ENCODE data around the gene TRIM62. TPM values are rescaled to one million over a fixed set of nuclear protein-coding genes. Genes with fewer than 3 reads are reported as not detected.
"Not testable (repeated sequence)": the region's sequence is repeated elsewhere in the genome, so short reads cannot be mapped to it uniquely, and the experiment has no call there.

Gene TRIM62
- polyA plus RNA-seq, 3 donors, result 7.0 to 9.5 (median 7.7) TPM

DNA sequence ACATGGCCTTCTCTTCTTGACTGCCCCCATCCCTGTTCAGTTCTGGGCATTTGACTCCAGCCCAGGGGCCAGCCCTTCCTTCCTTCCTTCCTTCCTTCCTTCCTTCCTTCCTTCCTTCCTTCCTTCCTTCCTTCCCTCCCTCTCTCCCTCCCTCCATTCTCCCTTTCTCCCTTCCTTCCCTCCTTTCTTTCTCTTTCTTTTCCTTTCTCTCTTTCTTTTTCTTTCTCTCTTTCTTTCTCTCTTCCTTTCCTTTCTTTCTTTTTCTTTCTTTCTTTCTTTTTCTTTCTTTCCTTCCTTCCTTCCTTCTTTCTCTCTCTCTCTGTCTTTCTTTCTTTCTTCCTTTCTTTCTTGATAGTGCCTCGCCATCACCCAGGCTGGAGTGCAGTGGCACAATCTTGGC is 45.8 kb downstream of the TRIM62 start:
- not testable (repeated sequence) for DNase-seq

GRCh38 chr1:33133478-33134105 is 48.3 kb downstream of the TRIM62 start:
- no peak for DNase-seq

GRCh38 chr1:33132549-33132948 is 49.3 kb downstream of the TRIM62 start:
- DNase-seq, result no peak

DNA sequence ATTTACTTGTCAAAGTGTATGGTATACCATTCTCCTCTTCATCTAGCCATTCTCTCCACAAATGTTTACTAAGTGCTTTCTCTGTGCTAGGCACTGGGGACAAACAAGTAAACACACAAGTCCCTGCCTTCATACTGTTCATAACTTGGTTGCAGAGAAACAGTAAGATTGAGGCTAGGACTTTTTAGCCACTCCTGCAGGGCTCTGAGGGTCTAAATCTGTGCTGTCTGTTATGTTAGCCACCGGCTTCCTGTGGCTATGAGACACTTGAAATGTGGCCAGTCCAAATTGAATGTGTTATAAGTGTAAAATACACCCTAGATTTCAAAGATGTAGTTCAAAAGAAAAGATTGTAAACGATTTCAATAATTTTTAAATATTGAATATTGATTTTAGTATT is 50.7 kb downstream of the TRIM62 start:
- DNase-seq, result no peak

- no peak for DNase-seq
Measured at GRCh38 chr1:33130297-33130696, 51.5 kb downstream of the TRIM62 start.

GRCh38 chr1:33128781-33129180 is 53.1 kb downstream of the TRIM62 start:
- DNase-seq, result no peak

DNA sequence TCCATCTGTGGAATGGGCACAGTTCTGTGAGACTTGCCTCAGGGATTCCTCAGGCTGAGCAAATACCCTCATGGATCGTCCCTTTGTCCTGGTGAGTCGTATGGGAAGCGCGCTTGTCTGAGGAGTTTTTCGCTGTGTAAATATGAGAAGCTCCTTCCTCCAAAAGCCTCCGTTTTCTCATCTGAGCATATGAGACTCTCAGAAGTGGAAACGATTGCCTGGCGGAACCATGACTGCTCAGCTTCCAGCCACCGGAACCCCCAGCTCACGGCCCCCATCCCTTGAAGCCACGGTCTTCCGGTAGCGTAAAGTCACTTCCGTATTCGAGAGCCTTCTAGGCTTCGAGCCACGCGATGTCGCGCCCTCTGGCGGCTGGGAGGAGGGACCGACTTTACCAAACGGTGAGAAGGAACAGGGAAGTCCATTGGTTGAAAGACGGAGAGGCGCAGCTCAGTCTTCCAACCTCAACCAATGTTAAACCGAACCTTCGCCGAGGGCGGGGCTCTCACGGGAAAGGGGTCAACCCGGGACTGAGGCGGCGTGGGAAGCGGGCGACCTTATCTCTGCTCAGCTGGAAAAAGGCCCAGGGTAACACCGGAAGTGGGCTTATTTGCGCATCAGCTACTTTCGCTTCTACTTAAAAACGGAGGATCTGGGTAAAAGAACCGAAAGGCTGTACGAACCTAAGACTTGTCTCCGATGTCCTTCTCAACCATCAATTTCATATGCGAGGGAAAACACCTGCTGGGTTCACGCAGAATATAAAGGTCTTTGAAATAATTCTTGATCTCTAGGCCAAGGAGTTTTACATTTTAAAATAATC is 54.6 kb downstream of the TRIM62 start:
- peak; percentile 100 for DNase-seq

GRCh38 chr1:33126411-33127000 is 55.3 kb downstream of the TRIM62 start:
- no peak for DNase-seq

DNA sequence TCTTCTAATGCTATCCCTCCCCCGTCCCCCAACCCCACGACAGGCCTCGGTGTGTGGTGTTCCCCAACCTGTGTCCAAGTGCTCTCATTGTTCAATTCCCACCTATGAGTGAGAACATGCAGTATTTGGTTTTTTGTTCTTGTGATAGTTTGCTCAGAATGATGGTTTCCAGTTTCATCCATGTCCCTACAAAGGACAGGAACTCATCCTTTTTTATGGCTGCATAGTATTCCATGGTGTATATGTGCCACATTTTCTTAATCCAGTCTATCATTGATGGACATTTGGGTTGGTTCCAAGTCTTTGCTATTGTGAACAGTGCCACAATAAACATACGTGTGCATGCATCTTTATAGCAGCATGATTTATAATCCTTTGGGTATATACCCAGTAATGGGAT is 57.2 kb downstream of the TRIM62 start:
- DNase-seq, result not testable (repeated sequence)

DNA sequence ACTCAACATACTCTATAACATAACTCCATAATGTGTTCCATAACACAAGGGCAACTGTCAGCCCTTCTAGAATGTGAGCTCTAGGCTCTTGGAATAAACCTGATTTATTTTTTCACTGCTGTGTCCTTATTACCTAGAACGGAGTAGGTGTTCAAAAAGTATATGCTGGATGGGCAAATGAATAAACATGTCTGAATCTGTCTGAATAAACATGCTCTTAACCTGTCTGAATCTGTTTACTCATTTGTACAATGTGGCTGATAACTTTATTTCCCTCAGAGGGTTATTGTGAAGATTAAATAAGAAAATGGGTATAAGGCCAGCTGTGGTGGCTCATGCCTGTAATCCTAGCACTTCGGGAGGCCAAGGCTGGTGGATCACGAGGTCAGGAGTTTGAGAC is 58.6 kb downstream of the TRIM62 start:
- DNase-seq, result no peak

GRCh38 chr1:33122483-33123178 is 59.2 kb downstream of the TRIM62 start:
- DNase-seq, result no peak

DNA sequence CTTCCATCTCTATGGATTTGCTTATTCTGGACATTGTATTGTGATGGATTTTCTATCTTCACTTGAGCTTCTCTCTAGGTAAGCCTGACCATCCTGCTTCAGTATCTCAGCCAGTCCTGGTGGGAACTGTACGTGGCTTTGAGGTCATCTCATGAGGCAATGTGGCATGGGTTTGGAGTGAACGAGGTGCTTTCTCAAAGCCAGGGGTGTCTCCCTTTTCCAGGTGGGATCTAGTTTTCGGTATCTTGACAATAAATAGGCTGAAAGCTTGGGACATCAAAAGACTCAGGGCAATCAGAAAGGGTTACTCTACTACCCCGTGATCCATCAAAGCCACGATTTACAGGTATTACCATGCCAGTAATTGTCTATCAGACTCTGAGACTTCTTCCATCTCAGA is 60.1 kb downstream of the TRIM62 start:
- DNase-seq, result no peak

DNA sequence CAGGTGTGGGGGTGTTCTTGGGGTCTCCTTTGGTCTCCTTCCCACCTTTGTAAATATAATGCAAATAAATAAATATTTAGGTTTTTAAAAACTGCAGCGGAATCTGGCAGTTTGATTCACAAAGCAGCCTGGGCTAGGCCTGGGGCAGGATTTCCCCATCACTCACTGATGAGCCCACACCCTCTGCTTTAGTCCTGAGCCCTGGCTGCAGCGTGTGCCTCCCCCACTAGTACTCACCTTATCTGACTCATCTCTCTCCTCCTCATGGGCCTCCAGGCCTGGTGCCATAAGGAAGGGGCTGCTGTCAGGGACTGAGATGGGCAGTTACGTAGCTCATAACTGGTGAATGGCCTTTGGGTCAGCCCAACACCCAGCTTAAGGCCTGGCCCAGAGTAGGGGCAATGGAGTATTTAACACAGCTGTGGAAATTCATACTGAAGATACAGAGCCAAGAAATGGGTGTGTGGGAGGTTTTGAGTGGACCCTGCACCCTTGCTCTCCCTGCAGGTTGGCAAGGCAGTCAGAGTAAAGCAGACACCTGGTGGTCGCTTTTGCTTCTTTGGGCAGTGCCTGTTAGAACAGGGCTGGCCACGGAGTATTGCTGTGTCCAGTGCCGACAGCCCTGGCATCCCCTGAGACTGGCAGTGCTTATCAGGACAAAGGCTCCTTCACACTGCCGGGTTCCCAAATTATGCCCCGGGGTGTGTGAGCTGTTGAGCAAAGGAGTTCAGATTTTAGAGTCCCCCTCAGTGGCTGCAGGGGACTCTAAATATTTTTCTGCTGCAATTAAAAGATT is 61.2 kb downstream of the TRIM62 start:
- no peak for DNase-seq

GRCh38 chr1:33119532-33120217 is 62.2 kb downstream of the TRIM62 start:
- no peak for DNase-seq

DNA sequence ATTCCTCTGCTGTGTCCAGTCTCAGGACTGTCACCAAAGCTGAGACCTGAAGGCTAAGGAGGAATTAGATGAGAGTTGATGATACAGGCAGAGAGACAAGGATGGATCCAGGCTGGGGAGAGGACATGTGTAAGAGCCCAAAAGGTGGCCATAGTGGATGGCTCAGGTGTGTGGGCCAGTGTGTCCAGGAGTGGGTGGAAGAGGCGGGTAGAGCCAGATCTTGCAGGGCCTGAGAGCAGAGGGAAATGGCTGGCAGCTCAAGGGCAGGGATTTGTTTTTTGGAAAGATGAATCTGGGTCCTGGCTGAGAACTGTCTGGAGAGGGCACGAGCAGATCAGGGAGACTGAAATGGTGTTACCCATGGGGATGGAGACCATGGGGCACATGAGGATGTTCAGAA is 62.8 kb downstream of the TRIM62 start:
- DNase-seq, result no peak

- DNase-seq, result no peak
Measured at GRCh38 chr1:33118274-33118673, 63.6 kb downstream of the TRIM62 start.

GRCh38 chr1:33117440-33118085 is 64.3 kb downstream of the TRIM62 start:
- DNase-seq, result no peak

DNA sequence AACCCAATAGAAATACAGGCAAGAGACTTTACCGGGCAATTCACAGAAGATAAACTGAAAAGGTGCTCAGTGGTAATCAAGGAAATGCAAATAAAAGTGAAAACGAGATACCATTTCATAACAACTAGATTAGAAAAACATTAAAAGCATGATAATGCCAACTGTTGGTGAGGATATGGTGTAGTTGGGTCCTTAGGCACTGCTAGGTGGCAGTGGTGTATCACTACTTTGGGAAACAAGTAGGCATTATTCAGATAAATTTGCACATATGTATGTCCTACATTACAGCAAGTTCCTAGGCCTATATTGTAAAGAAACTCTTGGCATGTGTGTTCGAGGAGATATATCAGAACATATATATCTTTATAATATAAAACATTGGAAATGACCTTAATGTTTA is 69.9 kb downstream of the TRIM62 start:
- DNase-seq, result no peak

DNA sequence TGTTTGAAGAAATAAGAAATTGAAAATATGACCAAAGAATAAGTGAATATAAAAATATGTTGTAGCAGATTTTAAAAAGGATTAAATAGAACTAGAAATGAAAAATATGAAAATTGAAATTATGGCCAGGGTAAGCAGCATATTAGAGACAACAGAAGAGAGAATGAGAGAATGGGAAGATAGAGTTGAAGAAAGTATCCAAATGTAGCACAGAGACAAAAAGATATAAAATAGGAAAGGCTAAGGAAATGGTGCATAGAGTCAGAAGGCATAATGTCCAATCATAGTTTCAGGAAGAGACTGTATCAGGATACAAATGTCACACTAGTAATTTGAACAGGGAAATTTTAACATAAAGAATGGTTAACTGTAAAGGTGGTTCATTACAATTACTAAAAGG is 71.4 kb downstream of the TRIM62 start:
- no peak for DNase-seq

DNA sequence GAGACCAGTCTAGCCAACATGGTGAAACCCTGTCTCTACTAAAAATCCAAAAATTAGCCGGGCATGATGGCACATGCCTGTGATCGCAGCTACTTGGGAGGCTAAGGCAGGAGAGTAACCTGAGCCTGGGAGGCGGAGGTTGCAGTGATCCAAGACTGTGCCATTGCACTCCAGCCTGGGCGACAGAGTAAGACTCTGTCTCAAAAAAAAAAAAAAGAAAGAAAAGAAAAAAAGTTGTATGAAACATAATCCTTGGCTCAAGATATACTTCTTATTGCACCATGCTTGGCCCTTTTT is 81.8 kb downstream of the TRIM62 start:
- DNase-seq, result not testable (repeated sequence)
